ENCODE results near the gene GRIN1. TPM values are rescaled to one million over a fixed set of nuclear protein-coding genes. Genes with fewer than 3 reads are reported as not detected.
"Not testable (repeated sequence)": the region's sequence is repeated elsewhere in the genome, so short reads cannot be mapped to it uniquely, and the experiment has no call there.

The GRIN1 gene
- total RNA-seq, 1 experiment from 2014 or later = not detected

DNA sequence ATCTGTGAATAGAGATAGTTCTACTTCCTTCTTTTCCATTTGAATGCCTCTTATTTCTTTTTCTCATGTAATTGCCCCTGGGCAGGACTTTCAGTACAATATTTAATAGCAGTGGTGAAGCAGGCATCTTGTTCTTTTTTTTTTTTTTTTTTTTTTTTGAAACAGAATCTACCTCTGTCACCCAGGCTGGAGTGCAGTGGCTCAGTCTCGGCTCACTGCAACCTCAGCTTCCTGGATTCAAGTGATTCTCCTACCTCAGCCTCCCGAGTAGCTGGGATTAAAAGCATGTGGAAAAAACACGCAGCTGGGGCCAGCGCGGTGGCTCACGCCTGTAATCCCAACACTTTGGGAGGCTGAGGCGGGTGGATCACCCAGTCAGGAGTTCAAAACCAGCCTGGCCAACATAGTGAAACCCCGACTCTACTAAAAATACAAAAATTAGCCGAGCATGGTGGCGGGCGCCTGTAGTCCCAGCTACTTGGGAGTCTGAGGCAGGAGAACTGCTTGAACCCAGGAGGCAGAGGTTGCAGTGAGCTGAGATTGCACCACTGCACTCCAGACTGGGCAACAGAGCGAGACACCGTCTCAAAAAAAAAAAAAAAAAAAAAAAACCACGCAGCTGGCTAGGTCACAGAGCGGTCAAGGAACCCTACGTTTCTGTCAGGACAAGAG lies 16.0 kb upstream of the GRIN1 start:
- H2AFZ ChIP-seq; H4K20me1 ChIP-seq (ENCODE audit: insufficient read depth); H3K27me3 ChIP-seq (ENCODE audit: insufficient read depth, low read depth); H3K4me2 ChIP-seq; DNase-seq; BruUV-seq (replicated peaks); POLR2A ChIA-PET (ENCODE audit: unreplicated experiment); H3K36me3 ChIP-seq (ENCODE audit: low read depth); intact Hi-C loops (cut with micrococcal nuclease; ENCODE audit: unreplicated experiment); H3K27ac ChIP-seq; H3K9me2 ChIP-seq (ENCODE audit: insufficient read depth); H3K4me3 ChIP-seq; H3K9me3 ChIP-seq (ENCODE audit: insufficient read depth, low read depth): not testable (repeated sequence)
- peaks cover 25% of the 10 kb centered on the region for H3K79me2 ChIP-seq (ENCODE audit: low read depth)
- CTCF ChIA-PET = interaction anchor here (0.6 to 0.8 kb wide), 3 partner anchors 65 to 139 kb away, joined by 3 to 9 read pairs (median 5); no protein-coding TSS in a partner anchor
- peaks cover 15% of the 10 kb centered on the region; the same call in 1 of the 2 replicates for H3F3A ChIP-seq (ENCODE audit: insufficient read depth, low read depth)
- peaks cover 13% of the 10 kb centered on the region for H3K4me1 ChIP-seq (replicated peaks; ENCODE audit: insufficient read depth)

DNA sequence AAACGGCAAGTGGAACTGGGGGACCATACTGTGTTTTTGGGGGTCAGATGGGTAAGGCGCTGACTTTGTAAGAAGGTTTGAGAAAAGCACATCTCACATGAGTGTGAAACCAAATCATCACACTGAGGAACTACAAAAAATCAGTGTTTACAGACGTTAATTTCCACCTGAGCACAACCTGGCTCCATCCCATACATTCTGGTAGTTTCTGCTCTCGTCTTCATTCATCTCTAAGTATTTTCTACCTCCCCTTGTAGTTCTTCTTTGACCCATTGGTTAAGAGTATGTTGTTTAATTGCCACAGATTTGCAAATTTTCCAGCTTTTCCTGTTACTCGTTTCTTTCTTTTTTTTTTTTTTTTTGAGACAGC lies 15.5 kb upstream of the GRIN1 start:
- intact Hi-C loops (cut with micrococcal nuclease; ENCODE audit: unreplicated experiment) = no loop called here
- H2AFZ ChIP-seq = no peak overlapping the region
- no peak for DNase-seq
- no peak overlapping the region for H3K4me3 ChIP-seq
- H3K4me1 ChIP-seq (replicated peaks; ENCODE audit: insufficient read depth) = peaks cover 19% of the 10 kb centered on the region
- TF ChIP-seq, protein P1, sequence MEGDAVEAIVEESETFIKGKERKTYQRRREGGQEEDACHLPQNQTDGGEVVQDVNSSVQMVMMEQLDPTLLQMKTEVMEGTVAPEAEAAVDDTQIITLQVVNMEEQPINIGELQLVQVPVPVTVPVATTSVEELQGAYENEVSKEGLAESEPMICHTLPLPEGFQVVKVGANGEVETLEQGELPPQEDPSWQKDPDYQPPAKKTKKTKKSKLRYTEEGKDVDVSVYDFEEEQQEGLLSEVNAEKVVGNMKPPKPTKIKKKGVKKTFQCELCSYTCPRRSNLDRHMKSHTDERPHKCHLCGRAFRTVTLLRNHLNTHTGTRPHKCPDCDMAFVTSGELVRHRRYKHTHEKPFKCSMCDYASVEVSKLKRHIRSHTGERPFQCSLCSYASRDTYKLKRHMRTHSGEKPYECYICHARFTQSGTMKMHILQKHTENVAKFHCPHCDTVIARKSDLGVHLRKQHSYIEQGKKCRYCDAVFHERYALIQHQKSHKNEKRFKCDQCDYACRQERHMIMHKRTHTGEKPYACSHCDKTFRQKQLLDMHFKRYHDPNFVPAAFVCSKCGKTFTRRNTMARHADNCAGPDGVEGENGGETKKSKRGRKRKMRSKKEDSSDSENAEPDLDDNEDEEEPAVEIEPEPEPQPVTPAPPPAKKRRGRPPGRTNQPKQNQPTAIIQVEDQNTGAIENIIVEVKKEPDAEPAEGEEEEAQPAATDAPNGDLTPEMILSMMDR (conservative IDR thresholded peaks at IDR 0.05) = no peak
- TF ChIP-seq EZH2 (IDR thresholded peaks at IDR 0.05; ENCODE audit: low read depth) = no peak
- peaks cover 31% of the 10 kb centered on the region for H3K79me2 ChIP-seq (ENCODE audit: low read depth)
- H3K9me2 ChIP-seq (ENCODE audit: insufficient read depth) = no peaks in the 10 kb centered on the region
- no peaks in the 10 kb centered on the region for H3K36me3 ChIP-seq (ENCODE audit: low read depth)
- H3K27me3 ChIP-seq (ENCODE audit: insufficient read depth, low read depth) = no peaks in the 10 kb centered on the region
- no peak overlapping the region for H3K27ac ChIP-seq
- H3K9me3 ChIP-seq (ENCODE audit: insufficient read depth, low read depth) = no peaks in the 10 kb centered on the region
- BruUV-seq (replicated peaks) = no TSS peak
- ChIA-PET POLR2A (ENCODE audit: unreplicated experiment) (no interaction called here), CTCF (interaction anchor here (0.6 to 0.7 kb wide), 3 partner anchors 64 to 139 kb away, joined by 5 to 13 read pairs (median 9); no protein-coding TSS in a partner anchor)
- no peak overlapping the region for H3K4me2 ChIP-seq
- H3F3A ChIP-seq (ENCODE audit: insufficient read depth, low read depth) = peaks cover 17% of the 10 kb centered on the region; the same call in 1 of the 2 replicates
- no peaks in the 10 kb centered on the region for H4K20me1 ChIP-seq (ENCODE audit: insufficient read depth)

DNA sequence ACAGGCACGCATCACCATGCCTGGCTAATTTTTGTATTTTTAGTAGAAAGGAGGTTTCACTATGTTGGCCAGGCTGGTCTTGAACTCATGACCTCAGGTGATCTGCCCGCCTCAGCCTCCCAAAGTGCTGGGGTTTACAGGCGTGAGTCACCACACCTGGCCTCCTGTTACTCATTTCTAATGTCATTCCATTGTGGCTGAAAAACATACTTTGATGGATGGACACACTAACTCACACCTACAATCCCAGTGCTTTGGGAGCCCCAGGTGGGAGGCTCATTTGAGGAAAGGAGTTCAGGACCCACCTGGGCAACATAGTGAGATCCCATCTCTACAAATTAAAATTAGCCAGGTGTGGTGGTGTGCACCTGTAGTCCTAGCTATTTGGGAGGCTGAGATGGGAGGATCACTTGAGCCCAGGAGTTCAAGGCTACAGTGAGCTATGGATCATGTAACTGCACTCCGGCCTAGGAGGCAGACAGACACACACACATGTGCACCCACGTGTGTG lies 14.9 kb upstream of the GRIN1 start:
- H2AFZ ChIP-seq; H3K4me3 ChIP-seq; H3K36me3 ChIP-seq (ENCODE audit: low read depth); H3K9me3 ChIP-seq (ENCODE audit: insufficient read depth, low read depth); H3K27me3 ChIP-seq (ENCODE audit: insufficient read depth, low read depth); H3K4me2 ChIP-seq; BruUV-seq (replicated peaks); H3K9me2 ChIP-seq (ENCODE audit: insufficient read depth); H4K20me1 ChIP-seq (ENCODE audit: insufficient read depth); intact Hi-C loops (cut with micrococcal nuclease; ENCODE audit: unreplicated experiment); H3K27ac ChIP-seq; POLR2A ChIA-PET (ENCODE audit: unreplicated experiment): not testable (repeated sequence)
- CTCF ChIA-PET = interaction anchor here (0.7 kb wide), 2 partner anchors 64 to 113 kb away, joined by 5 to 13 read pairs; no protein-coding TSS in a partner anchor
- peak in 1 of 2 experiments; percentile 39 for DNase-seq
- Histone ChIP-seq H3K4me1 (replicated peaks; ENCODE audit: insufficient read depth) (peaks cover 22% of the 10 kb centered on the region), H3F3A (ENCODE audit: insufficient read depth, low read depth) (peaks cover 21% of the 10 kb centered on the region; the same call in 1 of the 2 replicates), H3K79me2 (ENCODE audit: low read depth) (peaks cover 36% of the 10 kb centered on the region)

DNA sequence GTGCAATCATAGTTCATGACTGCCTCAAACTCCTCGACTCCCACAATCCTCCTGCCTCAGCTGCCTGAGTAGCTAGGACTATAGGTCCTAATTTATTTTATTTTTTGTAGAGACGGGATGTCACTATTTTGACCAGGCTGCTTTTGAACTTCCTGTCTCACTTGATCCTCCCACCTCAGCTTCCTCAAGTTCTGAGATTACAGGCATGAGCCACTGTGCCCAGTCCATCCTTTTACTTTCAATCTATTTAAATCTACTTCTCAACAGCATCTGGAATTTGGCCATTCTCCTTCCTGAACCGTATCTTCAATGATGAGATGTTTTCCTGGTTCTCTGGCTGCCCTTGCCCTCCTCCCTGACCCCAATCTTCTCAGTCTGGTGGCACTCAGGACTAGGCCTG lies 12.2 kb upstream of the GRIN1 start:
- peak overlapping the region; percentile 86; the same call in 1 of the 2 replicates for H3K4me3 ChIP-seq
- H3K27ac ChIP-seq = peak overlapping the region; percentile 54; the same call in 1 of the 2 replicates
- H3K9me3 ChIP-seq (ENCODE audit: insufficient read depth, low read depth) = no peaks in the 10 kb centered on the region
- intact Hi-C loops (cut with micrococcal nuclease; ENCODE audit: unreplicated experiment) = loop anchor here (5.0 kb wide), 1 partner anchor 41 kb away; no protein-coding TSS in a partner anchor
- no peaks in the 10 kb centered on the region for H3K36me3 ChIP-seq (ENCODE audit: low read depth)
- H3K4me2 ChIP-seq = peak overlapping the region; percentile 100
- ChIA-PET POLR2A (ENCODE audit: unreplicated experiment) (interaction anchor here (0.6 kb wide), 1 partner anchor 71 kb away, joined by 3 read pairs; no protein-coding TSS in a partner anchor), CTCF (interaction anchor here (0.7 kb wide), 1 partner anchor 39 kb away, joined by 14 read pairs; no protein-coding TSS in a partner anchor)
- H3K27me3 ChIP-seq (ENCODE audit: insufficient read depth, low read depth) = no peaks in the 10 kb centered on the region
- peaks cover 28% of the 10 kb centered on the region for H3K4me1 ChIP-seq (replicated peaks; ENCODE audit: insufficient read depth)
- H2AFZ ChIP-seq = no peak overlapping the region
- no peak for DNase-seq
- H4K20me1 ChIP-seq (ENCODE audit: insufficient read depth) = no peaks in the 10 kb centered on the region
- peaks cover 14% of the 10 kb centered on the region; the same call in 1 of the 2 replicates for H3F3A ChIP-seq (ENCODE audit: insufficient read depth, low read depth)
- BruUV-seq (replicated peaks) = no TSS peak
- no peaks in the 10 kb centered on the region for H3K9me2 ChIP-seq (ENCODE audit: insufficient read depth)
- TF ChIP-seq, protein P1 (conservative IDR thresholded peaks at IDR 0.05) = no peak
- no peak for TF ChIP-seq EZH2 (IDR thresholded peaks at IDR 0.05; ENCODE audit: low read depth)
- peaks cover 48% of the 10 kb centered on the region for H3K79me2 ChIP-seq (ENCODE audit: low read depth)
